H1 (cell line): Measurements from ENCODE around the gene TCEAL4. TPM values are rescaled to one million over a fixed set of nuclear protein-coding genes. Genes with fewer than 3 reads are reported as not detected.

Source experiments
- CTCF ChIA-PET: fragments of 300-600 bp; sonication (Branson Sonifier 250); formaldehyde crosslinking; loops from one replicate; lab custom pipeline; 2021; ENCODE audit not compliant: partially characterized antibody; lab: Charles Lee
- POLR2A ChIA-PET: fragments of 300-600 bp; sonication (Branson Sonifier 250); formaldehyde crosslinking; loops from one replicate; lab custom pipeline; 2021; ENCODE audit warnings: inconsistent platforms; ENCODE audit not compliant: partially characterized antibody; lab: Charles Lee
- DNase-seq, 2 experiments: peaks; one replicate each; pipeline versions ENCODE4 v3.0.0 to v3.0.0-alpha.2; 2010 to 2022; ENCODE audit warnings: low spot score in 2 of 2, low read depth in 1 of 2, mixed read lengths in 1 of 2
- FAIRE-seq: peaks from 2 replicates; lab custom pipeline; 2011; peaks lifted over from hg19 to GRCh38; lab: Jason Lieb, UNC
- H2AFZ ChIP-seq: 2 replicates; pipeline ENCODE4 v1.8.1; 2012; ENCODE audit warnings: low read length, inconsistent platforms
- H2AK5ac ChIP-seq: 2 replicates; pipeline ENCODE4 v1.6.1; 2013; ENCODE audit warnings: low read depth, low read length
- H2BK120ac ChIP-seq: replicated peaks from 2 replicates; pipeline ENCODE3; 2013; ENCODE audit warnings: low read depth, low read length, inconsistent platforms
- H2BK12ac ChIP-seq: 2 replicates; pipeline ENCODE4 v1.6.1; 2013; ENCODE audit warnings: low read depth, low read length
- H2BK15ac ChIP-seq: 2 replicates; pipeline ENCODE4 v1.6.1; 2013; ENCODE audit warnings: low read length
- H2BK20ac ChIP-seq: 2 replicates; pipeline ENCODE4 v1.6.1; 2013; ENCODE audit warnings: low read length
- H2BK5ac ChIP-seq: 2 replicates; pipeline ENCODE4 v1.6.1; 2013; ENCODE audit warnings: low read depth, low read length
- H3K14ac ChIP-seq: 2 replicates; pipeline ENCODE4 v1.6.1; 2013; ENCODE audit warnings: inconsistent platforms; ENCODE audit not compliant: insufficient read length
- H3K18ac ChIP-seq: 2 replicates; pipeline ENCODE4 v1.6.1; 2013; ENCODE audit warnings: low read length; ENCODE audit errors: extremely low read depth
- H3K23ac ChIP-seq: 2 replicates; pipeline ENCODE4 v1.6.1; 2013; ENCODE audit warnings: inconsistent platforms; ENCODE audit not compliant: insufficient read length
- H3K23me2 ChIP-seq: 2 replicates; pipeline ENCODE4 v1.6.1; 2013; ENCODE audit warnings: low read depth, low read length
- H3K27ac ChIP-seq: 2 replicates; pipeline ENCODE4 v1.6.1; 2011; ENCODE audit warnings: low read depth, low read length, inconsistent platforms
- H3K27me3 ChIP-seq, 4 experiments: replicated peaks in 1 of 4; 1 replicate in 1 of 4; 2 replicates in 3 of 4; pipeline versions ENCODE4 v1.6.1 to v1.8.1; 2011 to 2013; ENCODE audit warnings: low read length in 3 of 4, mild to moderate bottlenecking in 3 of 4, inconsistent platforms in 2 of 4, mixed read lengths in 2 of 4, moderate library complexity in 1 of 4; ENCODE audit not compliant: control insufficient read depth in 3 of 4, insufficient read depth in 3 of 4; ENCODE audit errors: extremely low read depth in 1 of 4
- H3K36me3 ChIP-seq, 4 experiments: 2 replicates each; pipeline versions ENCODE4 v1.6.1 to v1.8.1; 2011 to 2013; ENCODE audit warnings: mild to moderate bottlenecking in 4 of 4, low read length in 3 of 4, moderate library complexity in 2 of 4, control low read depth in 1 of 4, inconsistent platforms in 1 of 4; ENCODE audit not compliant: insufficient read depth in 4 of 4, control insufficient read depth in 2 of 4
- H3K4ac ChIP-seq: replicated peaks from 2 replicates; pipeline ENCODE3; 2013; ENCODE audit warnings: low read length, low read depth, mixed read lengths, inconsistent platforms; ENCODE audit not compliant: insufficient read length
- H3K4me1 ChIP-seq, 4 experiments: replicated peaks in 1 of 4; 1 replicate in 1 of 4; 2 replicates in 3 of 4; pipeline versions ENCODE4 v1.6.1 to v1.8.1; 2011 to 2013; ENCODE audit warnings: low read length in 3 of 4, inconsistent platforms in 2 of 4, mixed read lengths in 1 of 4; ENCODE audit not compliant: insufficient read depth in 4 of 4, control insufficient read depth in 3 of 4
- H3K4me2 ChIP-seq, 2 experiments: 2 replicates each; pipeline versions ENCODE4 v1.6.1 to v1.8.1; 2011 to 2013; ENCODE audit warnings: low read depth in 2 of 2, low read length in 2 of 2, control low read depth in 1 of 2, inconsistent platforms in 1 of 2, mild to moderate bottlenecking in 1 of 2; ENCODE audit not compliant: insufficient read depth in 1 of 2
- H3K4me3 ChIP-seq, 4 experiments: fragments of 200-600, 300-600 bp in 1 of 4; sonication (generic), shearing (Covaris generic), sonication (Bioruptor Twin) in 1 of 4; 2 replicates each; pipeline versions ENCODE4 v1.5.1 to v1.8.1; 2011 to 2016; ENCODE audit warnings: low read length in 4 of 4, low read depth in 3 of 4, control low read depth in 2 of 4, inconsistent platforms in 2 of 4, mild to moderate bottlenecking in 2 of 4, mixed read lengths in 1 of 4, moderate library complexity in 1 of 4; ENCODE audit not compliant: insufficient read depth in 2 of 4; ENCODE audit errors: extremely low read depth in 1 of 4
- H3K56ac ChIP-seq: replicated peaks from 2 replicates; pipeline ENCODE3; 2013; ENCODE audit warnings: low read depth, mild to moderate bottlenecking, mixed read lengths, low read length, inconsistent platforms; ENCODE audit not compliant: insufficient read length
- H3K79me1 ChIP-seq: 2 replicates; pipeline ENCODE4 v1.6.1; 2013; ENCODE audit warnings: low read depth, low read length, control low read depth
- H3K79me2 ChIP-seq, 2 experiments: 2 replicates each; pipeline versions ENCODE4 v1.6.1 to v1.8.1; 2012 to 2013; ENCODE audit warnings: low read length in 2 of 2, mild to moderate bottlenecking in 2 of 2, inconsistent platforms in 1 of 2; ENCODE audit not compliant: insufficient read depth in 2 of 2, control insufficient read depth in 1 of 2
- H3K9ac ChIP-seq, 4 experiments: replicated peaks in 1 of 4; 1 replicate in 1 of 4; 2 replicates in 3 of 4; pipeline versions ENCODE4 v1.6.1 to v1.8.1; 2011 to 2013; ENCODE audit warnings: low read depth in 3 of 4, low read length in 3 of 4, control low read depth in 2 of 4, mild to moderate bottlenecking in 2 of 4, moderate library complexity in 2 of 4, inconsistent platforms in 1 of 4; ENCODE audit errors: extremely low read depth in 1 of 4
- H3K9me3 ChIP-seq, 2 experiments: 2 replicates each; pipeline versions ENCODE4 v1.6.1 to v1.8.1; 2012 to 2013; ENCODE audit warnings: mild to moderate bottlenecking in 2 of 2, moderate library complexity in 2 of 2, control low read depth in 1 of 2, inconsistent platforms in 1 of 2, low read depth in 1 of 2, low read length in 1 of 2, mixed read lengths in 1 of 2; ENCODE audit not compliant: insufficient read depth in 2 of 2
- H4K20me1 ChIP-seq, 2 experiments: replicated peaks in 1 of 2; 2 replicates each; pipeline versions ENCODE3 to v1.8.1; 2011 to 2013; ENCODE audit warnings: inconsistent platforms in 2 of 2, low read length in 2 of 2, mild to moderate bottlenecking in 1 of 2; ENCODE audit not compliant: insufficient read depth in 2 of 2, control insufficient read depth in 1 of 2
- H4K5ac ChIP-seq: 2 replicates; pipeline ENCODE4 v1.6.1; 2013; ENCODE audit warnings: low read length, low read depth, mixed read lengths, inconsistent platforms; ENCODE audit not compliant: insufficient read length
- H4K8ac ChIP-seq: 2 replicates; pipeline ENCODE4 v1.8.0; 2013; ENCODE audit warnings: mild to moderate bottlenecking, moderate library complexity, low read length, inconsistent platforms; ENCODE audit not compliant: insufficient read depth; ENCODE audit errors: extremely low read depth
- H4K91ac ChIP-seq: replicated peaks from 2 replicates; pipeline ENCODE3; 2013; ENCODE audit warnings: low read length, mixed read lengths, inconsistent platforms; ENCODE audit not compliant: insufficient read length
- BCL11A ChIP-seq, 2 experiments: IDR thresholded peaks; one replicate each; pipeline ENCODE4 v1.6.1; 2011; ENCODE audit warnings: low read depth in 2 of 2, low read length in 2 of 2, mild to moderate bottlenecking in 2 of 2
- CREB1 ChIP-seq: IDR thresholded peaks from 2 replicates; pipeline ENCODE4 v1.6.1; 2012; ENCODE audit warnings: inconsistent platforms
- E2F6 ChIP-seq: IDR thresholded peaks from 2 replicates; pipeline ENCODE4 v1.6.1; 2012; ENCODE audit warnings: inconsistent platforms
- EP300 ChIP-seq, 2 experiments: IDR thresholded peaks; 1 replicate in 1 of 2; 2 replicates in 1 of 2; pipeline ENCODE4 v1.6.1; 2011 to 2012; ENCODE audit warnings: low read depth in 2 of 2, low read length in 2 of 2, mild to moderate bottlenecking in 2 of 2, borderline replicate concordance in 1 of 2, inconsistent platforms in 1 of 2, moderate library complexity in 1 of 2
- MAFK ChIP-seq: IDR thresholded peaks from 2 replicates; pipeline ENCODE4 v1.6.1; 2012; ENCODE audit warnings: low read depth, mild to moderate bottlenecking, improper control_type of control experiment, low read length
- MAX ChIP-seq: IDR thresholded peaks from 2 replicates; pipeline ENCODE4 v1.6.1; 2012; ENCODE audit warnings: inconsistent platforms
- NANOG ChIP-seq: IDR thresholded peaks from 2 replicates; pipeline ENCODE4 v1.6.1; 2011; ENCODE audit warnings: low read length, low read depth, mild to moderate bottlenecking, inconsistent platforms; ENCODE audit not compliant: insufficient read depth, poor library complexity, severe bottlenecking
- TBP ChIP-seq: IDR thresholded peaks from 2 replicates; pipeline ENCODE4 v1.6.1; 2011; ENCODE audit warnings: low read depth, low read length, improper control_type of control experiment
- TEAD4 ChIP-seq: IDR thresholded peaks from 2 replicates; pipeline ENCODE4 v1.6.1; 2012; ENCODE audit warnings: low read depth, low read length, inconsistent platforms, mixed read lengths
- YY1 ChIP-seq: IDR thresholded peaks from 2 replicates; pipeline ENCODE4 v1.6.1; 2011; ENCODE audit warnings: low read depth, mild to moderate bottlenecking, low read length
- polyA plus RNA-seq, 7 experiments: library from polyadenylated mRNA; depleted of rRNA in 3 of 7; stranded (reverse) in 5 of 7; unstranded in 2 of 7; fragments of >200 nt in 5 of 7; fragments of 200-250 nt in 2 of 7; gene quantifications; 1 replicate in 5 of 7; 2 replicates in 1 of 7; 4 replicates in 1 of 7; pipeline versions ENCODE4 v1.2.1 to v1.2.3, GENCODE V29; 2011 to 2013; ENCODE audit warnings: missing spikeins in 2 of 7, mixed read lengths in 2 of 7
- total RNA-seq: library from RNA; stranded (reverse); fragmentation: NEBNext Ultra II Directional; extraction: Animal tissue kit (Norgen Biotek cat#: 25700); gene quantifications from 2 replicates; pipeline ENCODE4 v1.2.1, GENCODE V29; 2021

TCEAL4 gene
- total and polyA plus RNA-seq, 2 of the 8 experiments (the other 6 are each of a cell fraction or from before 2014, with no cell fraction given) = 10.1 to 53.0 TPM

- Histone ChIP-seq H3K4ac (no peak overlapping the region), H3K36me3 (no peaks in the 10 kb centered on the region), H3K27ac (no peak overlapping the region), H2BK12ac (no peak overlapping the region), H3K23me2 (0 out of 2 replicates have a peak, but pooled peaks cover 5% of the 10 kb centered on the region), H3K9ac (no peak overlapping the region), H2AK5ac (no peak overlapping the region), H3K14ac (no peak overlapping the region), H2AFZ (no peak overlapping the region), H3K23ac (no peak overlapping the region)
- no peak for FAIRE-seq
- CTCF ChIA-PET = interaction anchor here (0.6 kb wide), 1 partner anchor 177 kb away, joined by 3 read pairs; no protein-coding TSS in a partner anchor
- no peak for TF ChIP-seq MAFK
- TF ChIP-seq NANOG = no peak
- no peak for TF ChIP-seq CREB1
- no peak for TF ChIP-seq TBP
- TF ChIP-seq EP300 (IDR thresholded peaks at IDR 0.05; ENCODE audit: borderline replicate concordance in 1 of 2, low read depth in 2 of 2, low read length in 2 of 2) = no peak
- no peak for TF ChIP-seq YY1
- no peak for TF ChIP-seq BCL11A (IDR thresholded peaks at IDR 0.05; ENCODE audit: low read depth in 2 of 2, low read length in 2 of 2)
- TF ChIP-seq E2F6 = no peak
- TF ChIP-seq TEAD4 = no peak
- no peak for TF ChIP-seq MAX
- TF ChIP-seq, all 59 proteins: peak for 0
- H3K9me3 ChIP-seq = no peaks in the 10 kb centered on the region
- no peaks in the 10 kb centered on the region for H3K79me1 ChIP-seq
- no peak overlapping the region for H2BK5ac ChIP-seq
- H2BK120ac ChIP-seq = no peak overlapping the region
- no peaks in the 10 kb centered on the region for H3K4me1 ChIP-seq
- H2BK20ac ChIP-seq = no peak overlapping the region
- H3K4me3 ChIP-seq = no peak overlapping the region
- no peak overlapping the region for H3K4me2 ChIP-seq
- H3K27me3 ChIP-seq = no peaks in the 10 kb centered on the region
- H4K91ac ChIP-seq = no peak overlapping the region
- H2BK15ac ChIP-seq = no peak overlapping the region
- no peak overlapping the region for H3K18ac ChIP-seq
- no peak overlapping the region for H4K8ac ChIP-seq
- POLR2A ChIA-PET = interaction anchor here (1.1 kb wide), 1 partner anchor 10 kb away, joined by 3 read pairs; no protein-coding TSS in a partner anchor
- H3K56ac ChIP-seq = no peak overlapping the region
- H4K5ac ChIP-seq = no peak overlapping the region
- H3K79me2 ChIP-seq = no peaks in the 10 kb centered on the region
- DNase-seq = no peak
- no peaks in the 10 kb centered on the region for H4K20me1 ChIP-seq
Observed at GRCh38 chrX:103626855-103627254, 41.5 kb downstream of the TCEAL4 start.
